SIG-M5 treated with dmso at 0.1 percent for 504 hours (cell line): ENCODE results near the gene WFS1.
A peak's percentile ranks its signal among the peaks of the same experiment; 100 is the strongest.

Source experiments
- DNase-seq: peaks from one replicate; lab custom pipeline; 2025; ENCODE audit not compliant: unreplicated experiment; lab: John Stamatoyannopoulos, UW

Gene WFS1

GRCh38 chr4:6259886-6260285, 9.8 kb upstream of the WFS1 start:
- DNase-seq, result no peak

- DNase-seq, result no peak
These were observed 7.5 kb upstream of the WFS1 start for GRCh38 chr4:6262176-6262575.

GRCh38 chr4:6262847-6263487, 6.7 kb upstream of the WFS1 start:
- no peak for DNase-seq

GRCh38 chr4:6263526-6264224, 6.0 kb upstream of the WFS1 start:
- DNase-seq, result no peak

- DNase-seq, result no peak
These were observed 5.5 kb upstream of the WFS1 start for GRCh38 chr4:6264225-6264540.

GRCh38 chr4:6265546-6265945, 4.1 kb upstream of the WFS1 start:
- no peak for DNase-seq

- DNase-seq, result peak; percentile 45
These were observed 2.1 kb upstream of the WFS1 start for GRCh38 chr4:6267573-6267972.

- DNase-seq, result no peak
These were observed 717 bp upstream of the WFS1 start for GRCh38 chr4:6268650-6269615.

GRCh38 chr4:6270636-6271121, 1.0 kb downstream of the WFS1 start:
- no peak for DNase-seq

GRCh38 chr4:6271206-6271605, 1.6 kb downstream of the WFS1 start:
- DNase-seq, result no peak

- DNase-seq, result no peak
These were observed 2.2 kb downstream of the WFS1 start for GRCh38 chr4:6271701-6272465.

GRCh38 chr4:6272863-6273660, 3.4 kb downstream of the WFS1 start:
- DNase-seq, result no peak

- no peak for DNase-seq
These were observed 4.0 kb downstream of the WFS1 start for GRCh38 chr4:6273661-6273990.

GRCh38 chr4:6275351-6275750, 5.7 kb downstream of the WFS1 start:
- DNase-seq, result no peak

- DNase-seq, result no peak
These were observed 6.5 kb downstream of the WFS1 start for GRCh38 chr4:6275898-6276806.

- DNase-seq, result no peak
These were observed 7.6 kb downstream of the WFS1 start for GRCh38 chr4:6277139-6277802.

GRCh38 chr4:6277935-6278800, 8.5 kb downstream of the WFS1 start:
- DNase-seq, result no peak

GRCh38 chr4:6278801-6279197, 9.1 kb downstream of the WFS1 start:
- no peak for DNase-seq
